ENCODE data around the gene TSC22D1.

- no peak for TF ChIP-seq CTCF (conservative IDR thresholded peaks at IDR 0.05 in 1 of 2, IDR thresholded peaks at IDR 0.05 in 1 of 2; ENCODE audit: extremely low read depth in 1 of 2, insufficient read depth in 1 of 2, low read depth in 1 of 2, low read length in 2 of 2)
- TF ChIP-seq EZH2 (IDR thresholded peaks at IDR 0.05; ENCODE audit: borderline replicate concordance, low read length) = no peak
These were observed 143.5 kb downstream of the TSC22D1 start for GRCh38 chr13:44432650-44433049.
